Lower leg skin (tissue), 4 donors: ENCODE results near the gene ZFYVE28. TPM values are rescaled to one million over a fixed set of nuclear protein-coding genes. Genes with fewer than 3 reads are reported as not detected.

Experiments
- DNase-seq, 2 donors: peaks; one replicate each; pipeline ENCODE4 v3.0.0-alpha.2; 2019; ENCODE audit warnings: low spot score in 2 of 2
- H3K4me3 ChIP-seq: fragments of 200-600 bp; sonication (generic); 2 replicates; pipeline ENCODE4 v1.5.1; 2017; ENCODE audit warnings: mild to moderate bottlenecking, low read depth; ENCODE audit not compliant: poor library complexity, severe bottlenecking
- POLR2A ChIP-seq, 2 donors: fragments of 450-650 bp; IDR thresholded peaks; one replicate each; pipeline ENCODE4 v1.6.1; 2016 to 2017; ENCODE audit warnings: antibody characterized with exemption in 2 of 2, mild to moderate bottlenecking in 1 of 2, moderate library complexity in 1 of 2
- WGBS, 2 donors: methylation state at CpG; one replicate each; pipeline ENCODE4 v1.1.5; 2018; 5-methylcytosine and 5-hydroxymethylcytosine counted together
- intact Hi-C: fragments of 100-400 bp; cut with DNase I; formaldehyde crosslinking; loops from one replicate; pipeline ENCODE4 v1.15.0; 2023; ENCODE audit warnings: low total_unique reads
- total RNA-seq, 4 donors: library from RNA; depleted of rRNA; stranded (reverse); fragments of >200 nt; gene quantifications; one replicate each; pipeline ENCODE4 v1.1.0, GENCODE V29; 2016
- TF ChIP-seq, protein P1 (sequence below), 3 donors: fragments of 450-650 bp; IDR thresholded peaks; one replicate each; pipeline ENCODE4 v1.5.1; 2016; ENCODE audit warnings: antibody characterized with exemption in 3 of 3, mild to moderate bottlenecking in 3 of 3, moderate library complexity in 2 of 3

Gene ZFYVE28
- total RNA-seq, 4 donors from 2014 or later, result 5.0 to 12.8 (median 9.9) TPM

- intact Hi-C loops, result no loop called here
- WGBS, 2 donors, result 55 to 61% methylated on average over 6 of the region's 6 CpGs
- no peak overlapping the region for H3K4me3 ChIP-seq
- TF ChIP-seq, protein P1, sequence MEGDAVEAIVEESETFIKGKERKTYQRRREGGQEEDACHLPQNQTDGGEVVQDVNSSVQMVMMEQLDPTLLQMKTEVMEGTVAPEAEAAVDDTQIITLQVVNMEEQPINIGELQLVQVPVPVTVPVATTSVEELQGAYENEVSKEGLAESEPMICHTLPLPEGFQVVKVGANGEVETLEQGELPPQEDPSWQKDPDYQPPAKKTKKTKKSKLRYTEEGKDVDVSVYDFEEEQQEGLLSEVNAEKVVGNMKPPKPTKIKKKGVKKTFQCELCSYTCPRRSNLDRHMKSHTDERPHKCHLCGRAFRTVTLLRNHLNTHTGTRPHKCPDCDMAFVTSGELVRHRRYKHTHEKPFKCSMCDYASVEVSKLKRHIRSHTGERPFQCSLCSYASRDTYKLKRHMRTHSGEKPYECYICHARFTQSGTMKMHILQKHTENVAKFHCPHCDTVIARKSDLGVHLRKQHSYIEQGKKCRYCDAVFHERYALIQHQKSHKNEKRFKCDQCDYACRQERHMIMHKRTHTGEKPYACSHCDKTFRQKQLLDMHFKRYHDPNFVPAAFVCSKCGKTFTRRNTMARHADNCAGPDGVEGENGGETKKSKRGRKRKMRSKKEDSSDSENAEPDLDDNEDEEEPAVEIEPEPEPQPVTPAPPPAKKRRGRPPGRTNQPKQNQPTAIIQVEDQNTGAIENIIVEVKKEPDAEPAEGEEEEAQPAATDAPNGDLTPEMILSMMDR (IDR thresholded peaks at IDR 0.05), result no peak
- no peak for TF ChIP-seq POLR2A (IDR thresholded peaks at IDR 0.05)
- no peak for DNase-seq
Observed at GRCh38 chr4:2292646-2293108, 125.8 kb downstream of the ZFYVE28 start.

- TF ChIP-seq, protein P1 (IDR thresholded peaks at IDR 0.05), result no peak
- no peak for TF ChIP-seq POLR2A (IDR thresholded peaks at IDR 0.05)
- intact Hi-C loops, result no loop called here
- peak in 1 of 2 donors; percentile 82 for DNase-seq
- H3K4me3 ChIP-seq, result no peak overlapping the region
- WGBS, 2 donors, result 74 to 78% methylated on average over 17 to 18 of the region's 20 CpGs
Observed at GRCh38 chr4:2291705-2292645, 126.5 kb downstream of the ZFYVE28 start.

DNA sequence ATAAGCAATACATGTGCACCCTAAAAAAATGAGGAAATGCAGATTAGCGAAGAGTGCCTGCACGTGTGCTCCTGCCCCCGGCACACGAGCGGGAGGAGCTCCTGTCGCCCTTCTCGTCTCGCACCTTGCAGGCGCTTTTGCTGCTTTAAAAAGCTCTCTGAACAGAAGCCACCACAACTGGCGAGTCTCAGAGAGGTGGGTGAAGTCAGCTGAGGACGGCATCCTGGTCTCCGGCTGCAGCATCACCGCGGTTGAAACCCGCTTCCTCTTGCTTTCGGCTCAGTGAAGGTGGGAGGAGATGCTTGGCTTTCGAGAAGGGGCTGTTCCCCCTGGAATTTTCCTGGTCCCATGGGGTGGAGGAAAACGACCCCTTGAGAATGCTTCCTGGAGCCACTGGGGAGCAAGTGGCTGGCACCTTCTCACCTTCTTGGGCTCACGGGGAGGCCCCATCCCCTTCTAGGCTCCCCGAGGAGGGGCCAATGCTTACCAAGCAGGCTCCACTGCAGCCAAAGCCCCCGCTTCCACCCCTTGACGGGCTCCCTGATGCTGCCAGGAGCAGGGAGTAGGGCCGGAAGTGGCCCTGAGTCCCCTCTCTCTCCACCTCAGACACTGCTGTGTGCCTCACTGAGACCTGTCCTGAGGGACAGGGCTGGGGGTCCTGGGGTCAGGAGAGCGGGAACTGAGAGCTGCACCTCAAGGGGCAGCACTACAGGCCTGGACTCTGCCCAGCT, 127.3 kb downstream of the ZFYVE28 start:
- no peak for TF ChIP-seq POLR2A (IDR thresholded peaks at IDR 0.05)
- TF ChIP-seq, protein P1 (IDR thresholded peaks at IDR 0.05), result no peak
- DNase-seq, result peak in 1 of 2 donors; percentile 78
- WGBS, 2 donors, result 71 to 85% methylated on average over 24 of the region's 24 CpGs
- intact Hi-C loops, result no loop called here
- no peak overlapping the region for H3K4me3 ChIP-seq

DNA sequence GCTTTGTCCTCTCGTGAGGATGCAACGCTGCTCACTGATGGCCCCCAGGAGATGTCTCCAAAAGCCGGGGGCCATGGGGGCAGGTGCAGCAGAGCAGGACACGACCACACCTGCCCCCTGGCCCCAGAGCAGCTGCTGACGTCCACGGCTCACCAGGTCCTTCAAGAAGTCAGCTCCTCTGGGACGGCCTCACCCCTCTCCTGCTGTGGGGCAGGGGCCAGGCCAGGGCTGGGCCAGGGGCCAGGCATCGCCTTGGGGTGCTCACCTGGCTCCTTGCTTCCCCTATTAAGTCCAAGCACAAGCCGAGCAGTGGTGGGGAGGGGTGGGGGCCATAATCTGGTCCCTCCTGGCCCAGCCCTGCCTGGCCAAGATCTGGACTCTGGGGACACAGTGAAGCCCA, 128.0 kb downstream of the ZFYVE28 start:
- TF ChIP-seq POLR2A (IDR thresholded peaks at IDR 0.05), result no peak
- TF ChIP-seq, protein P1 (IDR thresholded peaks at IDR 0.05), result no peak
- WGBS, 2 donors, result 82 to 85% methylated on average over 4 to 7 of the region's 9 CpGs
- intact Hi-C loops, result no loop called here
- DNase-seq, result peak in 1 of 2 donors; percentile 67
- no peak overlapping the region for H3K4me3 ChIP-seq

GRCh38 chr4:2289955-2290333, 128.5 kb downstream of the ZFYVE28 start:
- intact Hi-C loops, result no loop called here
- TF ChIP-seq, protein P1 (IDR thresholded peaks at IDR 0.05), result no peak
- TF ChIP-seq POLR2A (IDR thresholded peaks at IDR 0.05), result no peak
- no peak overlapping the region for H3K4me3 ChIP-seq
- WGBS, 2 donors, result 91% methylated on average over 3 to 11 of the region's 11 CpGs
- peak in 1 of 2 donors; percentile 79 for DNase-seq
